Urinary bladder (tissue), 4 donors: ENCODE data around the gene DDX49. TPM values are rescaled to one million over a fixed set of nuclear protein-coding genes. Genes with fewer than 3 reads are reported as not detected.
"Not testable (repeated sequence)": the region's sequence is repeated elsewhere in the genome, so short reads cannot be mapped to it uniquely, and the experiment has no call there.

Experiments
- DNase-seq: peaks from one replicate; pipeline ENCODE4 v3.0.0-alpha.2; 2015; ENCODE audit errors: extremely low spot score
- H3K27ac ChIP-seq: one replicate; pipeline ENCODE4 v1.5.1; 2013; ENCODE audit warnings: low read depth, mild to moderate bottlenecking, moderate library complexity
- H3K36me3 ChIP-seq: one replicate; pipeline ENCODE4 v1.6.1; 2013; ENCODE audit warnings: mild to moderate bottlenecking, moderate library complexity; ENCODE audit not compliant: insufficient read depth
- H3K4me1 ChIP-seq: one replicate; pipeline ENCODE4 v1.6.1; 2013; ENCODE audit warnings: mild to moderate bottlenecking, moderate library complexity; ENCODE audit not compliant: insufficient read depth
- H3K4me3 ChIP-seq: one replicate; pipeline ENCODE4 v1.5.1; 2013; ENCODE audit warnings: low read depth, low read length
- WGBS: extraction: QIAGEN DNeasy Blood & Tissue Kit; methylation state at CpG from one replicate; pipeline ENCODE4 v1.1.7; 2013; 5-methylcytosine and 5-hydroxymethylcytosine counted together
- polyA plus RNA-seq: library from polyadenylated mRNA; stranded (reverse); fragments of 200-250 nt; gene quantifications from one replicate; pipeline ENCODE4 v1.2.3, GENCODE V29; 2013
- total RNA-seq: library from RNA; depleted of rRNA; stranded (reverse); fragments of >200 nt; gene quantifications from one replicate; pipeline ENCODE4 v1.2.3, GENCODE V29; 2014
- donor health status: healthy with polysubstance abuse.
- donor health status: healthy.

DDX49 gene
- total and polyA plus RNA-seq, 2 donors, result 22.2 to 54.0 TPM

GRCh38 chr19:18948976-18949356 is 29.5 kb downstream of the DDX49 start:
- Histone ChIP-seq H3K4me1 (no peaks in the 10 kb centered on the region), H3K4me3 (no peak overlapping the region), H3K36me3 (no peaks in the 10 kb centered on the region), H3K27ac (no peak overlapping the region)
- WGBS, result 84% methylated on average over 5 of the region's 5 CpGs
- DNase-seq, result no peak

GRCh38 chr19:18949858-18950257 is 30.3 kb downstream of the DDX49 start:
- Histone ChIP-seq H3K36me3 (no peaks in the 10 kb centered on the region), H3K4me3 (no peak overlapping the region), H3K4me1 (no peaks in the 10 kb centered on the region), H3K27ac (no peak overlapping the region)
- DNase-seq, result no peak
- 92% methylated on average over 3 of the region's 3 CpGs for WGBS

GRCh38 chr19:18951721-18952281 is 32.3 kb downstream of the DDX49 start:
- no peaks in the 10 kb centered on the region for H3K36me3 ChIP-seq
- no peak overlapping the region for H3K27ac ChIP-seq
- WGBS, result 88% methylated on average over 7 of the region's 7 CpGs
- DNase-seq, result no peak
- H3K4me3 ChIP-seq, result no peak overlapping the region
- H3K4me1 ChIP-seq, result no peaks in the 10 kb centered on the region

- 48% methylated on average over 17 of the region's 17 CpGs for WGBS
- DNase-seq, H3K36me3 ChIP-seq, H3K4me1 ChIP-seq, H3K27ac ChIP-seq, H3K4me3 ChIP-seq: not testable (repeated sequence)
These were observed 33.0 kb downstream of the DDX49 start for GRCh38 chr19:18952364-18953003.

GRCh38 chr19:18954094-18954493 is 34.6 kb downstream of the DDX49 start:
- WGBS, result 86% methylated on average over 3 of the region's 3 CpGs
- no peak overlapping the region for H3K27ac ChIP-seq
- no peak for DNase-seq
- no peaks in the 10 kb centered on the region for H3K4me1 ChIP-seq
- H3K4me3 ChIP-seq, result no peak overlapping the region
- H3K36me3 ChIP-seq, result no peaks in the 10 kb centered on the region

GRCh38 chr19:18955042-18955441 is 35.5 kb downstream of the DDX49 start:
- Histone ChIP-seq H3K4me1 (no peaks in the 10 kb centered on the region), H3K36me3 (no peaks in the 10 kb centered on the region), H3K4me3 (no peak overlapping the region), H3K27ac (no peak overlapping the region)
- no peak for DNase-seq
- 96% methylated on average over 2 of the region's 2 CpGs for WGBS

- DNase-seq, result no peak
- Histone ChIP-seq H3K4me1 (no peaks in the 10 kb centered on the region), H3K36me3 (no peaks in the 10 kb centered on the region), H3K4me3 (no peak overlapping the region), H3K27ac (no peak overlapping the region)
- WGBS, result 87% methylated on average over 4 of the region's 4 CpGs
These were observed 40.9 kb downstream of the DDX49 start for GRCh38 chr19:18960370-18960769.

GRCh38 chr19:18961767-18962620 is 42.5 kb downstream of the DDX49 start:
- no peak for DNase-seq
- no peaks in the 10 kb centered on the region for H3K4me1 ChIP-seq
- no peaks in the 10 kb centered on the region for H3K36me3 ChIP-seq
- H3K27ac ChIP-seq, result no peak overlapping the region
- 24% methylated on average over 26 of the region's 26 CpGs for WGBS
- no peak overlapping the region for H3K4me3 ChIP-seq

GRCh38 chr19:18964121-18964520 is 44.6 kb downstream of the DDX49 start:
- Histone ChIP-seq H3K4me1 (no peaks in the 10 kb centered on the region), H3K36me3 (no peaks in the 10 kb centered on the region), H3K27ac (no peak overlapping the region), H3K4me3 (no peak overlapping the region)
- DNase-seq, result no peak
- WGBS, result 90% methylated on average over 9 of the region's 9 CpGs

GRCh38 chr19:18966307-18966706 is 46.8 kb downstream of the DDX49 start:
- 54% methylated on average over 4 of the region's 4 CpGs for WGBS
- no peak for DNase-seq
- Histone ChIP-seq H3K36me3 (no peaks in the 10 kb centered on the region), H3K4me3 (no peak overlapping the region), H3K27ac (no peak overlapping the region), H3K4me1 (no peaks in the 10 kb centered on the region)

GRCh38 chr19:18967358-18968146 is 48.0 kb downstream of the DDX49 start:
- WGBS, result 48% methylated on average over 11 of the region's 11 CpGs

GRCh38 chr19:18969931-18970659 is 50.6 kb downstream of the DDX49 start:
- no peak overlapping the region for H3K4me3 ChIP-seq
- no peaks in the 10 kb centered on the region for H3K4me1 ChIP-seq
- no peaks in the 10 kb centered on the region for H3K36me3 ChIP-seq
- DNase-seq, result no peak
- WGBS, result 81% methylated on average over 13 of the region's 13 CpGs
- no peak overlapping the region for H3K27ac ChIP-seq

More at GRCh38 chr19:18967358-18968146, 48.0 kb downstream of the DDX49 start:
- Histone ChIP-seq H3K36me3 (no peaks in the 10 kb centered on the region), H3K27ac (no peak overlapping the region), H3K4me3 (no peak overlapping the region), H3K4me1 (no peaks in the 10 kb centered on the region)
- no peak for DNase-seq

- 9% methylated on average over 12 of the region's 12 CpGs for WGBS
- Histone ChIP-seq H3K4me3 (no peak overlapping the region), H3K36me3 (no peaks in the 10 kb centered on the region), H3K27ac (no peak overlapping the region), H3K4me1 (no peaks in the 10 kb centered on the region)
- no peak for DNase-seq
These were observed 52.8 kb downstream of the DDX49 start for GRCh38 chr19:18972301-18972811.
